SW480 (cell line): ENCODE measurements around the gene PRKCA.
"Not testable (repeated sequence)": the region's sequence is repeated elsewhere in the genome, so short reads cannot be mapped to it uniquely, and the experiment has no call there.

Experiments
- DNase-seq: peaks from one replicate; pipeline ENCODE4 v3.0.0-alpha.2; 2016; ENCODE audit warnings: low spot score

Gene PRKCA

DNA sequence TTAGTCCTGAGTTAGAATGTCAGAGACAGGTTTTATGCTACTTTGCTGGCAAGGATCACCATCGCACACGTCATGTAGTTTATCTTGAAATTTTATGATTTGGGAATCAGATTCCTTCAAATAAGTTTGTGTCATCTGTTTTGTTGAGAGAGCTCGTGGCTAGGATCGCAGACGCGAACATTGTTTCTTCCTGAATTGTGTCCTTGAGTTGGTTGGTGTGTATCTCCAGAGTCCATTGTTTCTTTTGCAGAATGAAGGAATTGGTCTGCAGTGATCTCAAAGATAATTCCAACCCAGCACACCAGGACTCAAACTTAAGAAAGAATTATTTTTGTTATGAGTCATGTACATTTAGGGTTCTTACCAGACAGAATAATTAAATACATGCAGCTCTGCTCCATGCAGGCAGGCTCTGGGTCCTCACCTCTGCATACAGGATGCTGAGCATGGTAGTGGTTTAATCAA, 51.6 kb downstream of the PRKCA start:
- DNase-seq, result no peak

DNA sequence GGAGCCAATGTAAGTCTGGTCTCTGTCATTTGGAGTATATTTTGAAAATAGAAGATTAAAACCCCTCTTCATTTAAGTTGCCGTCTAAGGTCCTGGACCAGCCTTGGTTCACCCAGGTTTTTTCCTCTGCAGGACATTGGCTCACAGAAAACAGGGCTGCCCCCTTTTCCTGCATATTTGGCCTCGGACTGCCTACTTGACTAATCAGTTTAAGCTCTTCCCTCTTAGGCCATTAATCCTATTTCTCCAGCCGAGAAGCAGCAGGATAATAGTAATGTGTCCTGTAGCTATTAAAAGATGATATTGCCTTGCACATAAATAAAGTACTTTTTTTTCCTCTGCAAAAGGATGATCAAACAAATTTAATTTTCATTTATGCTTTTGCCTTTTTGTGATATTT, 52.1 kb downstream of the PRKCA start:
- DNase-seq, result no peak

DNA sequence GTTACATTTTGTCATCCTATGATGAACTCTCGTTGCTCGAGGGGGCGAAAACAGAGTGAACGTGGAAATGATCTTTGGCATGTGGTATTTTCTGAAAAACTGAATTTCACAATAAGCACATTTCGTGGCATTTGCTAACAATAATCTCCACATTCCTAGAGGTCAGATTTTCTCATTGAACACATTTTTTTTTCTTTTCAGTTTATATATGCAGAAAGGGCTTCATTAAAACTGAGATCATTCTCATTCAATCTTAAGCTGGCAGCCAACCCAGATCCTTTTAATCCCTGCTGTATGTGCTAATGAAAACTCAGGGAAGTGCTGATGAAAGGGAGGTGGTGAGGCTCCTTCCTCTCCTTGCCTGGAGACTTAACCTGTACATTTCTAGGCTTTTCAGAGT, 52.6 kb downstream of the PRKCA start:
- no peak for DNase-seq

DNA sequence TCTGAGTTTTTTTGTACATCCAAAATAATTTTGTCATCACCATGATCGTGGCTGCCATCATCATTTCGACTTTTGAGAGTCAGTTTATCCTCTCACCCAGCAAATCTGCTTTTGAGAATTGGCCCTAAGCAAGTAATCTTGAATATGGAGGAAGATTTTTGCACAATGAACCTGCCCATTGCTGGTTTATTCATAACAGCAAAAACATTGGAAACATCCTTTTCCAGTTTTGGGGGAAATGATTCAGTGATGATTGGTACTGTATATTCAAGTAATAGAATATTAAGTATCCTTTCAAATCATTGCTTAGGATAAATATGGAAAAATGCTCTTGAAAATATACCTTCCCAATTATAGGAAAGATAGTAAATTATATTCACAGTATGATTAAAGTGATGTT, 53.1 kb downstream of the PRKCA start:
- DNase-seq, result no peak

DNA sequence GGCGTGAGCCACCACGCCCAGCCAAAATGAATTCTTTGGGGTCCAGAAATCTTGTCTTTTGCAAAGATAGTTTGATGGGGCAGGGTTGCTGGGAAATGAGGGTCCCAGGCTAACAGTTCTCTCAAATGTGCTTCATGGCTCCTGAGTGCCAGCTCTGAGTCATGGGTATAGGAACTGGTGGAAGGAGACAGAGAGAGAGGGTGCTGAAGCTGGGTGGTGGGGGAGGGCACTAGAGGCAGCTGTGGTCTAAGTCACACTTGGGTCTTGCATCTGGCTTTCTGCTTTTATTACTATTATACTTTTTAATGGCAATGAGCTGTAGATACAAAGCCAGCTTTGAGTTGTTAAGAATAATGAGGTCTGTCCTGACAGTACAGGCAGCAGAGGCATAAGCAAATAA, 54.6 kb downstream of the PRKCA start:
- DNase-seq, result no peak

DNA sequence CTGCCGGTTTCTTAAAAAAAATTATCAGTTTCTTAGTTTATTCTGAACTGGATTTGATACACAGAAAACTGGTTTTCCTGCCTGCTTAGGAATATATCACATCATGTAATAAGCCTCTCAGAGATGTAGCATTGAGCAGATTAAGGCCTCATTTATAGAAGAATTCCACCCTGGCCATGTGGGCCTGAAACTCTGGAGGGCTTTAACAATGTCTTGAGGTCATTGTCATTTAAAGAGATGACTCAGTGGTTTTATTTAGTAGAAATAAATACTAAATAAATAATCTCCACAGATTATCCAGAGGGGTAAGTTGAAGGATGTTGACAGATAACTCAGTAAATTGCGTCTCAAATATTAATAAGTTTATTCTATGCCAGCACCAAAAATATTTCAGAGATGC, 56.9 kb downstream of the PRKCA start:
- DNase-seq, result no peak

DNA sequence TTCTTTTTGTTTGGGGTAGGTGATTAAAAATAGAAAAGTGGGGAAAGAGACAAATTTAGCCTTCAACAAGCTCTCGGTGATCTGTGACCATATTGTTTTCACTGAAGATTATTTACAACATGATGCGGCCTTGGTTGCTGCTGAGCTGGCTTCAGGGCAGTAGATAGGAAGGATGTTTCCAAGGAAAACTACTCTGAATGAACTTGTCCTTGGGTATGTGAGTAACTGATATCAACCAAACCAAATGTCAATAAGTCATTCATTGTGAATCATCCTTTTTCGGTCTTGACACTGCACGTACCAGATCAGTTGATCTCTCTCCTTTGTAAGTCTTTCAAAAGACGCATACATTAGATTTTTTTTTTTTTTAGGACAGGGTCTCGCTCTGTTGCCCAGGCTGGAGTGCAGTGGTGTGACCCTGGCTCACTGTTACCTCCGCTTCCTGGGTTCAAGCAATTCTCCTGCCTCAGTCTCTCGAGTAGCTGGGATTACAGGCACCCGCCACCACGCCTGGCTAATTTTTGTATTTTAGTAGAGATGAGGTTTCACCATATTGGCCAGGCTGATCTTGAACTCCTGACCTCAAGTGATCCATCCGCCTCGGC, 58.6 kb downstream of the PRKCA start:
- DNase-seq, result not testable (repeated sequence)

DNA sequence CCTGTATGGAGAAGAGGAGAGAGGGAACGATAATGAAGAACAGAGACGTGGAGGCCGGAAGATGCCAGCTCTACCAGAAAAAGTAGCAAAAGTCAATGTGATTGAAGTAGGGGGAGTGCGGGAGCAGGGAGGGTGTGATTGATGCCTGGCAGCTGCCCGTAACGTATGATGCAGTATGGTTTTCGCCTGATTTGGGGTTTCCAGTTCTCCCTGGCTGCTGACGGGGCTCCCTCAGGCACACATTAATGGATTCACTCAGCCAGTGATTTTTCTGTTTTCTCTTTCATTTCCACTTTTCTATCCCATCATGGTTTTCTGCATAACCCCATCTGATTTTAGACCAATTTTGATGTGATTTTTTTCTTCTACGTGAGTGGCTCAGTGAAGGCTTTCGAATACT, 62.1 kb downstream of the PRKCA start:
- DNase-seq, result no peak

DNA sequence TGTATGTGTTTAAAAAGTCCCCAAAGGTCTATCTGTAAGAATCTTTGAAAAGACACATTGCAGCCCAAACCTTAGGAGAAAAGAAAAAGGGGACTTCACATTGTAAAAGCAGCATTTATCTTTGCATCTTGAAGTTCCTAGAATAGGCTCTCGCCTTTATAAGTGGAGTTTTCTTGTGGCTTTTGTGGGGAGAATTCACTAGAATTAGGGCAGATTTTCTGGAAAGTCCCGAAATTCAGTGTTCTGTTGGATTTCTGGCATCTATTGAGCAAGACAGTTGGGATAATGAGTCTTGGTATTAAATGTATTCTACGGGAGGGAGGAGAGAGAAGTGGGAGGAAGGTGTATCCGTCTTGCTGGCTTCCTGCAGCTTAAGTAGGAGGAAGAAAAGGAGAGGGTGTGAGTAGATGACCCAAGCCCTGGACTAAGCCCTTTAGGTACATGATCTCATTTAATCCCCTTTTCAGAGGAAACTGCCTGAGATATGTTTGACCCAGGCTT, 62.6 kb downstream of the PRKCA start:
- DNase-seq, result no peak

DNA sequence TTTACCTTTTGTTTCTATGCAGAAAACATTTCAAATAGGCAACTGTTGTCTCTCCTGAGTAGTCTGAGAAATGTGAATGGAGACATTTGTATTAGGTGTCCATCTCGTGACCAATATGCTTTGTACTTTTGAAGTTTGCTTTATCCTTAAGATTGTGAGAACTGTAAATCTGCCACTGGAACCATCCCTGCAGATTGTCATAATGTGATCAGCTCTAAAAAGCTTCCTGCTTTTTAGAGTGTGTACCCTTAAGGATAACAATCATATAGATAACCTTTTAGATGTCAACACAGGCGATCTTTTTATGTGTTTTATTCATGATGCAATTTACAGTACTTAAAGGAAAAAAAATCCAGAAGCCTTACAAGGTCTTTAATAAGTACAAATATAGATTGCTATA, 63.5 kb downstream of the PRKCA start:
- DNase-seq, result no peak

DNA sequence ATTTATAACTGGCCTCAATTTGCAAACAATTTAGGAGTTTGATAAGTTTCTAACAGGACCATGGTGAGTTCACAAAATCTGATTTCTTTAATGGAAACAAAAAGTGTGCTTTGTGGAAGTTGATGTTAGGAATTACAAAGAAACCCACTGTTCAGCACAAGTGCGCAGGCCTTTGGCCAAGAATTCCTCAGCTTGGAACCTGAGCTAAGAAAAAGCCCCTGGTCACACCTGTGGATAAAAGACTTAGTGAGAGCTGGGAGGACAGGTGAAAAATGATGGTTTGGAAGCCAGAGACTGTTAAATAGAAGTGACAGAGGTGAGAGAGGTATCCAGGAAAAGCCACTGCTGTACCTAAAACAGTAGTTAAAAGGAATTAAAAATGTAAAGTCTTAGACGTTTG, 64.7 kb downstream of the PRKCA start:
- no peak for DNase-seq

DNA sequence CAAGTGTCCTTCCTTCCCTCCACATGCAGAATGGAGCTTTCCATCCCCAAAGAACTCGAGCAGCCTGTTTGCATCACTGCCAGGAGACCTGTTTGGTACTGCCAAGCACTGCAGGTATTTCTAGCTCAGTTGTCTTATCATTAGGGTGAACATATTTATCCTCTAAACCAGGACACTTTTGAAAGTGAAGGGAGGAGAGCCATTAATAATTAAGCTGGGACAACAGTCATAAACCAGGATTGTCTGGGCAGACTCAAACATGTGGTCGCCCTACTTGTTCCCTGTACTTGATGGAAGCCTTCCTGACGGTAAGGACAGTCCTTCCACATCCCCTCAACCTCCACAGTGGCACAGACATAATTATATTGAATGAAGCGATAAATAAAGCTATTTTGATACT, 67.4 kb downstream of the PRKCA start:
- DNase-seq, result no peak

DNA sequence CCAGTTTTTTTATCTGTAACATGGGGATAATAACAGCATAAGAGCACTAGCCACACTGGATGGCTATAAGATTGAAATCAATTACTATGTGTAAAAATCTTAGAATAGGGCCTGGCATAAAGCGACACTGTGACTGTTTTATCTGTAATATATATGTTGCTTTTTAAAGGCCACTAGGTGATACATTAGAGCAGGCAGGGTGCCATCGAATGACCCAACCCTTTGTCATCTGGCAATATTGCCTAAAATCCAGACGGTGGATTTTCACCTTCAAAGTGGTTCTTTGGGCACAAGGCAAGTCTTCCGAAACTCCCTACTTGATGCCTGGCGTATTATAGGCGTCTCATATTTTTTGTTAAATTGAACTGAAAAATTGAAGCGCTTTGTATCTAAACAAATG, 69.1 kb downstream of the PRKCA start:
- DNase-seq, result no peak

DNA sequence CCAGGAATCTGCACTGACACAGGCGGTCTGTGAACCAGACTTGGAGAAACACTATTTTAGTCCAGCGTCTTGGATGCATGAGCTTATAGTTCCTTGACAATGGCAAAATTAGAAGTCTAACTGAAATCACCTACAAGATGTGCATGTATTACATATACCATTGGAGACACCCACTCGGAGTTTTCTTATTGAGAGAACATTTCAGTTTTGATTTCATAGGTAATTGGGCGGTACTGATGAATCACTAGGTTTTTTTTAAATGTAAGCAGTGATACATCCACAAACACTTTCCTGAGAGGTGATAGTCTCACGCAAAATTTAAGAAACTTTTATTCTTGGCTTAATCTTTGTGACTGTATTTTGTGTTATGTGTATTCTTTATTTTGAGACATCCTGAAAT, 69.8 kb downstream of the PRKCA start:
- DNase-seq, result no peak

DNA sequence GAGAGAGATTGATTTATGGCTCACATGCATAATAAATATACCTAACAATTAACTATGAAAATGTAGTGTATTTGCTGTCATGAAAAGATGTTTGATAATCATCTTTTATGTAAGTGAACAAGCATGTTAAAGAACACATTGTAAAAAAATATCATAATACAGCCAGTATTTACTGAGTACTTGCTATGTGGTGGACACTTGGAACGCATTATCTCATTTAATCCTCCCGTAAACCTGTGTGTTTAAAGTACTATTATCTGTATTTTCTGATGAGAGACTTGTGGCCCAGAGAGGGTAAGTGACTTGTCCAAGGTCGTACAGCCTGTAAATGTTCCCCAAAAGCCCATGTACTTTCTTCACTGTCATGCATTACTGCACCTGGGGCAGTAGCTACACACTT, 70.7 kb downstream of the PRKCA start:
- DNase-seq, result no peak

DNA sequence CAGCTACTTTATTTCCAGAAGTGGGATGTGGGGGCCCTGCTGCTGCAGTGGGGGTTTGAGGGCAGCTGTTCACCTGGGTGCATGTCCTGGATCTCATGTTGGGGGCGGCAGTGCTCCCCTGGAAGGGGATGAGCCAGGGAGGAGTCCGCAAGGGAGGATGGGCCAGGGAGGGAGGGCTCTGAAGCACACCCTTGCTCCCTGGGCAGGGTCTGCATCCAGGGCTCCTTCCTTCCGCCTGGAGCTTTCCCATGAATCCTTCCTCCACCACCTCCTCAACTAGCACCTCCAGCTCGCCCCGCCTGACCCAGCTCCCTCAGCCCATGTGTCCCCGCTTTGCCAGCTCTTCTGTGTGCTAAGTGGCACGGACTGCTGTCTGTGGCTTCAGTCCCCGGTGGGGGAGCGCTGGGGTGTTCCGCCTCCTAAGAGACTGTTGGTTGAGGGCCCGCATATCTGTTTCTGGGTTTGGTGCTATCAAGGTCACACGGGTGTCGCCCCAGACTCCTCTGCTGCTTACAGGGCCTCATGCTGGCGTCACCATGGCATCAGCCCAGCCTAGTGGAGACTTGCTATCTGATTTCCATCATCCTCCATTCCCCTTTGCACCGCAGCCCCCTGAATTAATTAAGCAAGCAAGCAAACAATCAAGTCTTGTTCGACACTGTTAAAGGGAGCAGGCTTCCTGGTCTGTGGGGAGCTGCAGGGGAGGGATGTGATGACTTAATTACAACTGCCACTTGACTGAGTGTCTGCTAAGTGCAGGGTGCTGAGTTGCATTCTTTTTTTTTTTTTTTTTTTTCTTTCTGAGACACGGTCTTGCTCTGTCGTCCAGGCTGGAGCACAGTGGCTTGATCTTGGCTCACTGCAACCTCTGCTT, 71.8 kb downstream of the PRKCA start:
- DNase-seq, result peak; percentile 43

DNA sequence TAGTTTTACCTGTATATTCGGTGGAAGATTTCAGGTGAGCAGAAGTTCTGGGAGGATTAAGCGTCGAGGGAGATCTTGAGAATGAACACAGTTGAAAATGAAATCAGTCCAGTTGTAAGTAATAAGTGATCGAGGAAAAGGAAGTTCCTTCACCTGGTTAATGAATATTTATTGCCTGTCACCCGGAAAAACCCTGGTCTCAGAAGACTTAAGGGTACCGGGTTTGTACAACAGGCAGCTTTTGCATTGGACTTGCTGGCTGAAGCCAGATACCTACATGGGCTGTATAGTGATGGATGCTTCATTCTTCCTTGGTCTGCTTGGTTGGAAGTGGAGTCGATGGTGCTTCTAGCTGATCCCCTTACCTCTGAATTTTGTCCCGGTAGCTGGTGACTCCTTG, 72.7 kb downstream of the PRKCA start:
- DNase-seq, result no peak

DNA sequence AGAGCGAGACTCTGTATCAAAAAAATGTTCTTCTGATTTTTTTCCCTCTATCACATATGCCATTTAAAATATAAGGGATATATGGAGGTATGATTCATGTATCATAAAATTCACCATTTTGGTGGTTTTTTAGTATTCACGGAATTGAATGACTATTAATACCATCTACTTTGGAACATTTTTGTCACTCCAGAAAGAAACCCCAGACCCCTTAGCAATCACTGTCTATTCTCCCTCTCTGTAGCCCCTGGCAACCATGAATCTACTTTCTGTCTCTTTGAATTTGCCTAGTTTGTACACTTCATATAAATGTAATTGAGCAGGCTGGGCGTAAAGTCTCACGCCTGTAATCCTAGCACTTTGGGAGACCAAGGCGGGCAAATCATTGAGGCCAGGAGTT, 75.9 kb downstream of the PRKCA start:
- no peak for DNase-seq

DNA sequence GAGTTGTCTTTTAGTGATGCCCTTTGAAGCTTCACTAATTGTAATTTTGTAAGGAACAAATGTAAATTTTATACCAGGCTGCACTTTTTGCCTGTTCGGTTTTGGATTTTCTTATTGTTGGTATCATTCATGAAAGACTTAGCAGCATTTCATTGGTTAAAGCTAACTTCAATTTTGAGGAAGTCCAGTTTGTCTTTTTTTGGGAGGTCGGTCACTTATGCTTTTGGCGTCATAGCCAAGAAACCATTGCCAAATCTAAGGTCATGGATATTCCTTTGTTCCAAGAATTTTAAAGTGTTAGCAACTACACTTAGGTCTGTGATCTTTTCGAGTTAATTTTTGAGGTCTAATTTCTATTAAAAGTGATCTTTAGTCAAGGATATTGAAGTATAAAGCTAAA, 77.1 kb downstream of the PRKCA start:
- no peak for DNase-seq

DNA sequence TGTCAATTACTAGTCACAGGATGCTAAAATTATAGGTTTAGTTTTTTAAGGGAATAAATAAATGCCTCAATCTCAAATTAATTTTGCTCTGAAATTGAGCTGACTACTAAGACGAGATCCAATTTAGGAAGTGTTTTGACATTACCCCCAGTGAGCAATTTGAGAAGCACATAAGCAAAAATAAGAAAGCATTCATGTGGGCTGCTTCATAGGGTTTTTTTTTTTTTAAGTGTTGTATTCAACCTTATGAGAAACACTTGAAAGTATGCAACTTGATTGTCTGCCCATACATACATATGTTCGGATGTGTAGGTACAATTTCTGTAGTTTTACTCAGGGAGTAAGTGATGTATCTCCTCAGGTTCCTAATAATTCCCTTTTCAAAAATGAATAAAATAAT, 77.6 kb downstream of the PRKCA start:
- no peak for DNase-seq

DNA sequence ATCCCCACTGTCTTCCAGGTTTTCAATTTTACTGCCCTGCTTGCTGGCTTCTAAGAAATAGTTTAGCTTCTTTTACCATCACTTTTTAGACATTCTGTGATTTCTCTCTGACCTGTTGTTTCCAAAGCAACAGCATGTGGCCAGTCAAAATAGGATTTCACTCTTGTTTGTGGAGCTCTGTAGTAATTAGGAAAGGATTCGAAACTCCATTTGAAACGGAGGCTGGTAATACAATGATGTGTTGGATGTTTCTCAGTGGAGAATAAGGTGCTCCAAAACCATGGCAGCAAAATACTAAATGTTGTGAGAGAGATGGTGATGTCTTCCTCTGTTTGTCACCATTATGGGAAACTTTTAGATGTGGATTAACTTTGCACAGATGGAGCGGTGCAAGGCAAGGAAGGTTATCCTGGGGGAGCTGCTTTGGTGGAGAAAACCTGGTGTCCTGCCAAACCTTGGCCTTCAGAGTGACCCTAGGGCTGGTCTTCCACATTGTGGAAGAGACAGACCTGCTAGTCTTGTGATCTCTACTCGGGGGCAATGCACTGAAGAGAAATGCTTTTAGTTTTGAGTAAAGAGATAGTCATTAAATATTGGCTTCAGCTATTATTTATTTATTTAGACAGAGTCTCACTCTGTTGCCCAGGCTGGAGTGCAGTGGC, 79.4 kb downstream of the PRKCA start:
- DNase-seq, result no peak

DNA sequence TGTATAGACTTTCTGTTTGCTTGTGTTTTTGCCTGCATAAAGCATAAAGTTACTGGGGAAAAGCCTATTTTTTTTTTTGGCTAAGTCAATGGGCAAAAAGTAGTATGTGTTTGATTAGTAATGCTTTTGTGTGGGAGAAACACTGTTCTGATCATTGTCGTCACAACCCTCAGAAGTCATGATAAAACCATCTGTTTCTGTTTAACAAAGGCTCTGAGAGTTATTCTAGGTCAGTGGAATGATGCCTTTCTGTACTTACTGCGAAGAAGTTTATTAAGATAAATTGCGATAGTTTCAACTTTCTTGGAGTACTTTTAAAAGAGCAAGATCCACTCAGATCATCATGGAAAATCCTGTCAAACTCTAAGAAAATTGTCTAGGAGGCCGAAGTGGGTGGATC, 80.9 kb downstream of the PRKCA start:
- no peak for DNase-seq
